ENCODE results near the gene ARL5C.

ARL5C gene

GRCh38 chr17:39153599-39154051 is 12.3 kb downstream of the ARL5C start (continued):
- TF ChIP-seq PRDM2 (tag by site-specific recombination; IDR thresholded peaks at IDR 0.05; ENCODE audit: borderline replicate concordance) (no peak), ZNF146 (tag by site-specific recombination; IDR thresholded peaks at IDR 0.05) (peak; percentile 42; the same call in 1 of the 2 replicates), ZNF514 (tag by site-specific recombination; IDR thresholded peaks at IDR 0.05) (no peak), ZFP41 (tag by site-specific recombination; IDR thresholded peaks at IDR 0.05; ENCODE audit: borderline replicate concordance) (no peak), ZNF221 (tag by site-specific recombination; IDR thresholded peaks at IDR 0.05; ENCODE audit: borderline replicate concordance) (0 out of 2 replicates have a peak, but pooled peaks have one; percentile 49), ZNF639 (tag by site-specific recombination; IDR thresholded peaks at IDR 0.05) (peak; percentile 12; the same call in 1 of the 2 replicates), ZBTB1 (tag by site-specific recombination; IDR thresholded peaks at IDR 0.05) (0 out of 2 replicates have a peak, but pooled peaks have one; percentile 6), ZNF112 (tag by site-specific recombination; IDR thresholded peaks at IDR 0.05) (no peak), ZBTB11 (tag by site-specific recombination; conservative IDR thresholded peaks at IDR 0.05; ENCODE audit: low read depth) (0 out of 2 replicates have a peak, but pooled peaks have one; percentile 9), CTCF (tag by site-specific recombination; IDR thresholded peaks at IDR 0.05) (0 out of 2 replicates have a peak, but pooled peaks have one; percentile 4), ZNF423 (tag by site-specific recombination; IDR thresholded peaks at IDR 0.05) (no peak), ZNF335 (tag by site-specific recombination; conservative IDR thresholded peaks at IDR 0.05) (peak; percentile 20; the same call in 1 of the 2 replicates), ZNF692 (tag by site-specific recombination; IDR thresholded peaks at IDR 0.05) (no peak; the same call in none of the 2 replicates), ZNF664 (tag by site-specific recombination; IDR thresholded peaks at IDR 0.05) (0 out of 2 replicates have a peak, but pooled peaks have one; percentile 9), PRDM4 (tag by site-specific recombination; IDR thresholded peaks at IDR 0.05) (no peak), ZNF341 (tag by site-specific recombination; IDR thresholded peaks at IDR 0.05; ENCODE audit: low read depth) (0 out of 2 replicates have a peak, but pooled peaks have one; percentile 13), ZNF426 (tag by site-specific recombination; IDR thresholded peaks at IDR 0.05) (no peak), ZNF585B (tag by site-specific recombination; IDR thresholded peaks at IDR 0.05) (no peak), ZNF184 (tag by site-specific recombination; IDR thresholded peaks at IDR 0.05) (peak; percentile 74; the same call in 1 of the 2 replicates), ZBTB44 (tag by site-specific recombination; IDR thresholded peaks at IDR 0.05) (0 out of 2 replicates have a peak, but pooled peaks have one; percentile 60)
